H1 (cell line): ENCODE measurements around the gene IL2RA. TPM values are rescaled to one million over a fixed set of nuclear protein-coding genes. Genes with fewer than 3 reads are reported as not detected.
A peak's percentile ranks its signal among the peaks of the same experiment; 100 is the strongest.

Source experiments
- CTCF ChIA-PET: fragments of 300-600 bp; sonication (Branson Sonifier 250); formaldehyde crosslinking; loops from one replicate; lab custom pipeline; 2021; ENCODE audit not compliant: partially characterized antibody; lab: Charles Lee
- POLR2A ChIA-PET: fragments of 300-600 bp; sonication (Branson Sonifier 250); formaldehyde crosslinking; loops from one replicate; lab custom pipeline; 2021; ENCODE audit warnings: inconsistent platforms; ENCODE audit not compliant: partially characterized antibody; lab: Charles Lee
- DNase-seq, 2 experiments: peaks; one replicate each; pipeline versions ENCODE4 v3.0.0 to v3.0.0-alpha.2; 2010 to 2022; ENCODE audit warnings: low spot score in 2 of 2, low read depth in 1 of 2, mixed read lengths in 1 of 2
- FAIRE-seq: peaks from 2 replicates; lab custom pipeline; 2011; peaks lifted over from hg19 to GRCh38; lab: Jason Lieb, UNC
- H2AFZ ChIP-seq: 2 replicates; pipeline ENCODE4 v1.8.1; 2012; ENCODE audit warnings: low read length, inconsistent platforms
- H2AK5ac ChIP-seq: 2 replicates; pipeline ENCODE4 v1.6.1; 2013; ENCODE audit warnings: low read depth, low read length
- H2BK120ac ChIP-seq: replicated peaks from 2 replicates; pipeline ENCODE3; 2013; ENCODE audit warnings: low read depth, low read length, inconsistent platforms
- H2BK12ac ChIP-seq: 2 replicates; pipeline ENCODE4 v1.6.1; 2013; ENCODE audit warnings: low read depth, low read length
- H2BK15ac ChIP-seq: 2 replicates; pipeline ENCODE4 v1.6.1; 2013; ENCODE audit warnings: low read length
- H2BK20ac ChIP-seq: 2 replicates; pipeline ENCODE4 v1.6.1; 2013; ENCODE audit warnings: low read length
- H2BK5ac ChIP-seq: 2 replicates; pipeline ENCODE4 v1.6.1; 2013; ENCODE audit warnings: low read depth, low read length
- H3K14ac ChIP-seq: 2 replicates; pipeline ENCODE4 v1.6.1; 2013; ENCODE audit warnings: inconsistent platforms; ENCODE audit not compliant: insufficient read length
- H3K18ac ChIP-seq: 2 replicates; pipeline ENCODE4 v1.6.1; 2013; ENCODE audit warnings: low read length; ENCODE audit errors: extremely low read depth
- H3K23ac ChIP-seq: 2 replicates; pipeline ENCODE4 v1.6.1; 2013; ENCODE audit warnings: inconsistent platforms; ENCODE audit not compliant: insufficient read length
- H3K23me2 ChIP-seq: 2 replicates; pipeline ENCODE4 v1.6.1; 2013; ENCODE audit warnings: low read depth, low read length
- H3K27ac ChIP-seq: 2 replicates; pipeline ENCODE4 v1.6.1; 2011; ENCODE audit warnings: low read depth, low read length, inconsistent platforms
- H3K27me3 ChIP-seq, 4 experiments: replicated peaks in 1 of 4; 1 replicate in 1 of 4; 2 replicates in 3 of 4; pipeline versions ENCODE4 v1.6.1 to v1.8.1; 2011 to 2013; ENCODE audit warnings: low read length in 3 of 4, mild to moderate bottlenecking in 3 of 4, inconsistent platforms in 2 of 4, mixed read lengths in 2 of 4, moderate library complexity in 1 of 4; ENCODE audit not compliant: control insufficient read depth in 3 of 4, insufficient read depth in 3 of 4; ENCODE audit errors: extremely low read depth in 1 of 4
- H3K36me3 ChIP-seq, 4 experiments: 2 replicates each; pipeline versions ENCODE4 v1.6.1 to v1.8.1; 2011 to 2013; ENCODE audit warnings: mild to moderate bottlenecking in 4 of 4, low read length in 3 of 4, moderate library complexity in 2 of 4, control low read depth in 1 of 4, inconsistent platforms in 1 of 4; ENCODE audit not compliant: insufficient read depth in 4 of 4, control insufficient read depth in 2 of 4
- H3K4ac ChIP-seq: replicated peaks from 2 replicates; pipeline ENCODE3; 2013; ENCODE audit warnings: low read length, low read depth, mixed read lengths, inconsistent platforms; ENCODE audit not compliant: insufficient read length
- H3K4me1 ChIP-seq, 4 experiments: replicated peaks in 1 of 4; 1 replicate in 1 of 4; 2 replicates in 3 of 4; pipeline versions ENCODE4 v1.6.1 to v1.8.1; 2011 to 2013; ENCODE audit warnings: low read length in 3 of 4, inconsistent platforms in 2 of 4, mixed read lengths in 1 of 4; ENCODE audit not compliant: insufficient read depth in 4 of 4, control insufficient read depth in 3 of 4
- H3K4me2 ChIP-seq, 2 experiments: 2 replicates each; pipeline versions ENCODE4 v1.6.1 to v1.8.1; 2011 to 2013; ENCODE audit warnings: low read depth in 2 of 2, low read length in 2 of 2, control low read depth in 1 of 2, inconsistent platforms in 1 of 2, mild to moderate bottlenecking in 1 of 2; ENCODE audit not compliant: insufficient read depth in 1 of 2
- H3K4me3 ChIP-seq, 4 experiments: fragments of 200-600, 300-600 bp in 1 of 4; sonication (generic), shearing (Covaris generic), sonication (Bioruptor Twin) in 1 of 4; 2 replicates each; pipeline versions ENCODE4 v1.5.1 to v1.8.1; 2011 to 2016; ENCODE audit warnings: low read length in 4 of 4, low read depth in 3 of 4, control low read depth in 2 of 4, inconsistent platforms in 2 of 4, mild to moderate bottlenecking in 2 of 4, mixed read lengths in 1 of 4, moderate library complexity in 1 of 4; ENCODE audit not compliant: insufficient read depth in 2 of 4; ENCODE audit errors: extremely low read depth in 1 of 4
- H3K56ac ChIP-seq: replicated peaks from 2 replicates; pipeline ENCODE3; 2013; ENCODE audit warnings: low read depth, mild to moderate bottlenecking, mixed read lengths, low read length, inconsistent platforms; ENCODE audit not compliant: insufficient read length
- H3K79me1 ChIP-seq: 2 replicates; pipeline ENCODE4 v1.6.1; 2013; ENCODE audit warnings: low read depth, low read length, control low read depth
- H3K79me2 ChIP-seq, 2 experiments: 2 replicates each; pipeline versions ENCODE4 v1.6.1 to v1.8.1; 2012 to 2013; ENCODE audit warnings: low read length in 2 of 2, mild to moderate bottlenecking in 2 of 2, inconsistent platforms in 1 of 2; ENCODE audit not compliant: insufficient read depth in 2 of 2, control insufficient read depth in 1 of 2
- H3K9ac ChIP-seq, 4 experiments: replicated peaks in 1 of 4; 1 replicate in 1 of 4; 2 replicates in 3 of 4; pipeline versions ENCODE4 v1.6.1 to v1.8.1; 2011 to 2013; ENCODE audit warnings: low read depth in 3 of 4, low read length in 3 of 4, control low read depth in 2 of 4, mild to moderate bottlenecking in 2 of 4, moderate library complexity in 2 of 4, inconsistent platforms in 1 of 4; ENCODE audit errors: extremely low read depth in 1 of 4
- H3K9me3 ChIP-seq, 2 experiments: 2 replicates each; pipeline versions ENCODE4 v1.6.1 to v1.8.1; 2012 to 2013; ENCODE audit warnings: mild to moderate bottlenecking in 2 of 2, moderate library complexity in 2 of 2, control low read depth in 1 of 2, inconsistent platforms in 1 of 2, low read depth in 1 of 2, low read length in 1 of 2, mixed read lengths in 1 of 2; ENCODE audit not compliant: insufficient read depth in 2 of 2
- H4K20me1 ChIP-seq, 2 experiments: replicated peaks in 1 of 2; 2 replicates each; pipeline versions ENCODE3 to v1.8.1; 2011 to 2013; ENCODE audit warnings: inconsistent platforms in 2 of 2, low read length in 2 of 2, mild to moderate bottlenecking in 1 of 2; ENCODE audit not compliant: insufficient read depth in 2 of 2, control insufficient read depth in 1 of 2
- H4K5ac ChIP-seq: 2 replicates; pipeline ENCODE4 v1.6.1; 2013; ENCODE audit warnings: low read length, low read depth, mixed read lengths, inconsistent platforms; ENCODE audit not compliant: insufficient read length
- H4K8ac ChIP-seq: 2 replicates; pipeline ENCODE4 v1.8.0; 2013; ENCODE audit warnings: mild to moderate bottlenecking, moderate library complexity, low read length, inconsistent platforms; ENCODE audit not compliant: insufficient read depth; ENCODE audit errors: extremely low read depth
- H4K91ac ChIP-seq: replicated peaks from 2 replicates; pipeline ENCODE3; 2013; ENCODE audit warnings: low read length, mixed read lengths, inconsistent platforms; ENCODE audit not compliant: insufficient read length
- CHD2 ChIP-seq: IDR thresholded peaks from 2 replicates; pipeline ENCODE4 v1.6.1; 2012; ENCODE audit warnings: low read length, improper control_type of control experiment
- GABPA ChIP-seq: IDR thresholded peaks from 2 replicates; pipeline ENCODE4 v1.6.1; 2011; ENCODE audit warnings: mild to moderate bottlenecking, low read length, moderate library complexity, borderline replicate concordance; ENCODE audit not compliant: insufficient read depth
- RXRA ChIP-seq: IDR thresholded peaks from 2 replicates; pipeline ENCODE4 v1.6.1; 2011; ENCODE audit warnings: low read depth, mild to moderate bottlenecking, low read length, moderate library complexity; ENCODE audit not compliant: insufficient read depth
- SRF ChIP-seq: IDR thresholded peaks from 2 replicates; pipeline ENCODE4 v1.6.1; 2011; ENCODE audit warnings: mild to moderate bottlenecking, low read depth, low read length, moderate library complexity
- WGBS, 2 experiments: shearing (Covaris generic) in 1 of 2; methylation state at CpG; one replicate each; pipeline versions ENCODE4 v1.1.6 to v1.1.7; 2013 to 2015; ENCODE audit warnings: low lambda C conversion rate in 2 of 2, mixed read lengths in 2 of 2, inconsistent platforms in 1 of 2, low coverage in 1 of 2, missing lambda C conversion rate in 1 of 2; ENCODE audit not compliant: insufficient replicate concordance in 2 of 2, insufficient coverage in 1 of 2, insufficient read length in 1 of 2; ENCODE audit errors: extremely low coverage in 1 of 2, missing lambda C conversion rate in 1 of 2; 5-methylcytosine and 5-hydroxymethylcytosine counted together
- polyA plus RNA-seq, 7 experiments: library from polyadenylated mRNA; depleted of rRNA in 3 of 7; stranded (reverse) in 5 of 7; unstranded in 2 of 7; fragments of >200 nt in 5 of 7; fragments of 200-250 nt in 2 of 7; gene quantifications; 1 replicate in 5 of 7; 2 replicates in 1 of 7; 4 replicates in 1 of 7; pipeline versions ENCODE4 v1.2.1 to v1.2.3, GENCODE V29; 2011 to 2013; ENCODE audit warnings: missing spikeins in 2 of 7, mixed read lengths in 2 of 7
- total RNA-seq: library from RNA; stranded (reverse); fragmentation: NEBNext Ultra II Directional; extraction: Animal tissue kit (Norgen Biotek cat#: 25700); gene quantifications from 2 replicates; pipeline ENCODE4 v1.2.1, GENCODE V29; 2021
- TF ChIP-seq, protein P1 (sequence below): IDR thresholded peaks from 2 replicates; pipeline ENCODE4 v1.6.1; 2012; ENCODE audit warnings: inconsistent platforms

The IL2RA gene
- total and polyA plus RNA-seq, 2 of the 8 experiments (the other 6 are each of a cell fraction or from before 2014, with no cell fraction given): not detected

DNA sequence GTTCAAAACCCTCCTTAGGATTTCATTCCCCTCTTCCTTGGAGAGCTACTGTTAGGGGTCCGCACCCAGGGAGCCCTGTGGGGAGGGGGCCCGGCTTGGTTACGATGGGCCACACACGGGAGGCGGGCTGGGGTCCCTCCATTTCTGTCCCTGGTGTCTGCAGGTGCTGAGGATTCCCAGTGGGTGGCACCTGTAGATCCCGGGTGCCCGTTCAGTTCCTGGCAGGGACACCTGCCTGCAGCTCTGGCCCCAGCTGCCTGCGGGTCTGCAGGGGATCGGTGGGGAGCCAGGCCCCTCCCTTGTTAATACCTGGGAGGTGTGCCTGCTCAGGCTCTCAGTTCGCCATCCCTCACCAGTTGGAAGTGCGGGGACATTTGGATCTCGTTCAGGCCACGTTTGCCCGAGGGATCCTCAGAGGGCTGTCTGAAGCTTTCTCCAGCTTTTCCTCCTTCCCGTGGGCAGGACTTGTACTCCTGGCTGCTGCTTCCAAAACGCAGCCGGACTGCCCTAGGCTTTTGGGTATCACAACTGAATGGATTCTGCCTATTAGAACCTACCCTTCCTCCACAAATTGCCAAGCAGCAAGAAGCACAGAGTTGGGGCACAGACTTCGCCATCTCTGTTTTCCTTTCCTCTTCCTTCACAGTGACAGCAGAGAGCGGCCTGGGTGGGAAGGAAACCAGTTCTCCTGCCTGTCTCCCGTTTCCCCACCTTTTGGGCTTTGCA, 62.6 kb downstream of the IL2RA start:
- Histone ChIP-seq H2BK5ac (no peak overlapping the region), H3K27ac (no peak overlapping the region), H4K91ac (no peak overlapping the region), H2BK120ac (no peak overlapping the region), H3K4me2 (no peak overlapping the region; a peak in 1 of 4 replicates), H3K56ac (no peak overlapping the region), H2AK5ac (no peak overlapping the region), H2BK15ac (no peak overlapping the region), H3K27me3 (no peaks in the 10 kb centered on the region), H3K23ac (no peak overlapping the region), H3K4me3 (no peak overlapping the region), H3K36me3 (no peaks in the 10 kb centered on the region), H3K4ac (no peak overlapping the region), H3K79me1 (no peaks in the 10 kb centered on the region), H2AFZ (peak overlapping the region; percentile 76; the same call in 1 of the 2 replicates), H3K9me3 (no peaks in the 10 kb centered on the region), H4K20me1 (no peaks in the 10 kb centered on the region), H3K14ac (no peak overlapping the region), H3K4me1 (peaks cover 0 to 8% (median 4%) of the 10 kb centered on the region in 4 experiments; a peak in 5 of 7 replicates), H3K23me2 (no peaks in the 10 kb centered on the region), H3K79me2 (no peaks in the 10 kb centered on the region), H4K8ac (no peak overlapping the region), H4K5ac (no peak overlapping the region), H3K18ac (no peak overlapping the region), H2BK12ac (no peak overlapping the region; the same call in 1 of the 2 replicates), H3K9ac (no peak overlapping the region), H2BK20ac (no peak overlapping the region)
- peak in 1 of 2 experiments; percentile 44 for DNase-seq
- no peak for FAIRE-seq
- WGBS, 2 experiments: 84% methylated on average over 20 of the region's 20 CpGs; no CpG with 5 or more reads in 1 of the 2 experiments
- ChIA-PET POLR2A (interaction anchor here (0.8 kb wide), 1 partner anchor 66 kb away, joined by 6 read pairs; no protein-coding TSS in a partner anchor), CTCF (interaction anchor here (1.2 kb wide), 1 partner anchor 15 kb away, joined by 3 read pairs; no protein-coding TSS in a partner anchor)
- TF ChIP-seq CHD2 (no peak), GABPA (no peak), RXRA (no peak), SRF (no peak)
- TF ChIP-seq, protein P1, sequence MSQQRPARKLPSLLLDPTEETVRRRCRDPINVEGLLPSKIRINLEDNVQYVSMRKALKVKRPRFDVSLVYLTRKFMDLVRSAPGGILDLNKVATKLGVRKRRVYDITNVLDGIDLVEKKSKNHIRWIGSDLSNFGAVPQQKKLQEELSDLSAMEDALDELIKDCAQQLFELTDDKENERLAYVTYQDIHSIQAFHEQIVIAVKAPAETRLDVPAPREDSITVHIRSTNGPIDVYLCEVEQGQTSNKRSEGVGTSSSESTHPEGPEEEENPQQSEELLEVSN: no peak
